Lower leg skin (tissue), 3 donors: ENCODE results near the gene GLOD4.

Experiments used
- POLR2A ChIP-seq, 2 donors: fragments of 450-650 bp; IDR thresholded peaks; one replicate each; pipeline ENCODE4 v1.6.1; 2016 to 2017; ENCODE audit warnings: antibody characterized with exemption in 2 of 2, mild to moderate bottlenecking in 1 of 2, moderate library complexity in 1 of 2
- TF ChIP-seq, protein P1 (sequence below), 3 donors: fragments of 450-650 bp; IDR thresholded peaks; one replicate each; pipeline ENCODE4 v1.5.1; 2016; ENCODE audit warnings: antibody characterized with exemption in 3 of 3, mild to moderate bottlenecking in 3 of 3, moderate library complexity in 2 of 3

DNA sequence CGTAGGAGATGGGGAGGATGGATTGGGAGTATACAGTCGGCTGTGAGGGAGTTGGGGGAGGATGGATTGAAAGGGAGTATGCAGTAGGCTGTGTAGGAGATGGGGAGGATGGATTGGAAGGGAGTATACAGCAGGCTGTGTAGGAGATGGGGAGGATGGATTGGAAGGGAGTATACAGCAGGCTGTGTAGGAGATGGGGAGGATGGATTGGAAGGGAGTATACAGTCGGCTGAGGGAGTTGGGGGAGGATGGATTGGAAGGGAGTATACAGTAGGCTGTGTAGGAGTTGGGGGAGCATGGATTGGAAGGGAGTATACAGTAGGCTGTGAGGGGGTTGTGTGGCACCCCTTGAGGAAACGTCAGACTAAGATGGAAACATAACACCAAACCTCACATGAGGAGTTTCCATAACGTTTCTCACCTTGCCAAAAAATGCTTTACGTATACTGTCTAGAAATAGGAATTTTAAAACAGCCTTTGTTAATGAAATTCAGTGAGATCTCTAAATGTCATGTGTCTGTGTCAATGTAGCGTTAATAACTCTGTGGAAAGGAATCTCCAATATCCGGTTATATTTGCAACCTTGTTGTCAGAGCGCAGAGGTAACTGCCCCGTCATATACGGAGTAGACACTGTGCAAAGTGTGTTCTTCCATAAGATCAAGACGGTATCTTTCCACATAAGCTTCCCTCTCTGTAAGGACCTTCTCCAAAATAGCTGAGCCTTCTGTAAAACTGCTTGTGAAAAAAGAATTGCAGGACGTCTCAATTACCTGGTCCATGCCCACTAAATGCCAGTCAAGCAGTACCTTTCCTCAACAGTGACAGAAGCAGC, 61.2 kb downstream of the GLOD4 start:
- TF ChIP-seq, protein P1, sequence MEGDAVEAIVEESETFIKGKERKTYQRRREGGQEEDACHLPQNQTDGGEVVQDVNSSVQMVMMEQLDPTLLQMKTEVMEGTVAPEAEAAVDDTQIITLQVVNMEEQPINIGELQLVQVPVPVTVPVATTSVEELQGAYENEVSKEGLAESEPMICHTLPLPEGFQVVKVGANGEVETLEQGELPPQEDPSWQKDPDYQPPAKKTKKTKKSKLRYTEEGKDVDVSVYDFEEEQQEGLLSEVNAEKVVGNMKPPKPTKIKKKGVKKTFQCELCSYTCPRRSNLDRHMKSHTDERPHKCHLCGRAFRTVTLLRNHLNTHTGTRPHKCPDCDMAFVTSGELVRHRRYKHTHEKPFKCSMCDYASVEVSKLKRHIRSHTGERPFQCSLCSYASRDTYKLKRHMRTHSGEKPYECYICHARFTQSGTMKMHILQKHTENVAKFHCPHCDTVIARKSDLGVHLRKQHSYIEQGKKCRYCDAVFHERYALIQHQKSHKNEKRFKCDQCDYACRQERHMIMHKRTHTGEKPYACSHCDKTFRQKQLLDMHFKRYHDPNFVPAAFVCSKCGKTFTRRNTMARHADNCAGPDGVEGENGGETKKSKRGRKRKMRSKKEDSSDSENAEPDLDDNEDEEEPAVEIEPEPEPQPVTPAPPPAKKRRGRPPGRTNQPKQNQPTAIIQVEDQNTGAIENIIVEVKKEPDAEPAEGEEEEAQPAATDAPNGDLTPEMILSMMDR (IDR thresholded peaks at IDR 0.05): no peak
- no peak for TF ChIP-seq POLR2A (IDR thresholded peaks at IDR 0.05)
